Kidney (tissue), 14 donors: Measurements from ENCODE around the gene LRTM2. TPM values are rescaled to one million over a fixed set of nuclear protein-coding genes. Genes with fewer than 3 reads are reported as not detected.
A peak's percentile ranks its signal among the peaks of the same experiment; 100 is the strongest.

Experiments
- DNase-seq, 5 donors: peaks; one replicate each; pipeline ENCODE4 v3.0.0-alpha.2; 2013 to 2020
- FAIRE-seq: peaks from 2 replicates; lab custom pipeline; 2012; peaks lifted over from hg19 to GRCh38; lab: Jason Lieb, UNC
- H3K27ac ChIP-seq, 2 donors: one replicate each; pipeline ENCODE4 v1.7.0; 2013; ENCODE audit warnings: low read depth in 2 of 2, low read length in 2 of 2, inconsistent platforms in 1 of 2
- H3K27me3 ChIP-seq: one replicate; pipeline ENCODE4 v1.7.1; 2013; ENCODE audit warnings: low read length, inconsistent platforms; ENCODE audit not compliant: control insufficient read depth, insufficient read depth
- H3K36me3 ChIP-seq, 3 donors: one replicate each; pipeline versions ENCODE4 v1.7.0 to v1.7.1; 2013; ENCODE audit warnings: low read length in 3 of 3, control low read depth in 1 of 3, inconsistent platforms in 1 of 3; ENCODE audit not compliant: insufficient read depth in 3 of 3, control insufficient read depth in 2 of 3
- H3K4me1 ChIP-seq, 3 donors: one replicate each; pipeline versions ENCODE4 v1.7.0 to v1.7.1; 2013; ENCODE audit warnings: low read length in 3 of 3, inconsistent platforms in 1 of 3, low read depth in 1 of 3; ENCODE audit not compliant: control insufficient read depth in 2 of 3, insufficient read depth in 2 of 3
- H3K4me3 ChIP-seq, 3 donors: one replicate each; pipeline versions ENCODE4 v1.7.0 to v1.8.1; 2013; ENCODE audit warnings: low read length in 3 of 3, control low read depth in 1 of 3, inconsistent platforms in 1 of 3
- H3K9ac ChIP-seq, 3 donors: one replicate each; pipeline versions ENCODE4 v1.7.0 to v1.7.1; 2013; ENCODE audit warnings: low read length in 3 of 3, control low read depth in 1 of 3, inconsistent platforms in 1 of 3
- H3K9me3 ChIP-seq, 3 donors: one replicate each; pipeline versions ENCODE4 v1.7.0 to v1.7.1; 2013; ENCODE audit warnings: low read length in 3 of 3, control low read depth in 1 of 3, inconsistent platforms in 1 of 3; ENCODE audit not compliant: control insufficient read depth in 2 of 3, insufficient read depth in 1 of 3
- intact Hi-C: fragments of 100-400 bp; cut with DNase I; formaldehyde crosslinking; loops from one replicate; pipeline ENCODE4 v1.11.1; 2022
- polyA plus RNA-seq: library from polyadenylated mRNA; stranded (reverse); fragments of 350-450 nt; fragmentation: Illumina TruSeq; extraction: RNeasy Lipid Tissue Mini Kit (QIAGEN cat#74804); gene quantifications from one replicate; pipeline ENCODE4 v1.2.3, GENCODE V29; 2014; ENCODE audit warnings: low read depth, low replicate concordance; ENCODE audit not compliant: insufficient read depth
- total RNA-seq: library from RNA; stranded (reverse); fragmentation: NEBNext Ultra II Directional; extraction: Animal tissue kit (Norgen Biotek cat#: 25700); gene quantifications from one replicate; pipeline ENCODE4 v1.2.1, GENCODE V29; 2021
- TF ChIP-seq, protein P1 (sequence below): IDR thresholded peaks from 3 replicates; pipeline ENCODE4 v1.5.1; 2012; ENCODE audit warnings: mild to moderate bottlenecking, moderate library complexity, borderline replicate concordance; ENCODE audit not compliant: insufficient read depth; ENCODE audit errors: extremely low read depth
- donor health status: control.
- donor health status: control.
- donor health status: control.
- donor health status: control.
- donor health status: control.
- donor health status: DM: yes; HTN: yes; CAD: no.
- donor health status: Normal renal cell carcinoma (clear cell type).

Gene LRTM2
- total and polyA plus RNA-seq, 2 donors from 2014 or later, result not detected

DNA sequence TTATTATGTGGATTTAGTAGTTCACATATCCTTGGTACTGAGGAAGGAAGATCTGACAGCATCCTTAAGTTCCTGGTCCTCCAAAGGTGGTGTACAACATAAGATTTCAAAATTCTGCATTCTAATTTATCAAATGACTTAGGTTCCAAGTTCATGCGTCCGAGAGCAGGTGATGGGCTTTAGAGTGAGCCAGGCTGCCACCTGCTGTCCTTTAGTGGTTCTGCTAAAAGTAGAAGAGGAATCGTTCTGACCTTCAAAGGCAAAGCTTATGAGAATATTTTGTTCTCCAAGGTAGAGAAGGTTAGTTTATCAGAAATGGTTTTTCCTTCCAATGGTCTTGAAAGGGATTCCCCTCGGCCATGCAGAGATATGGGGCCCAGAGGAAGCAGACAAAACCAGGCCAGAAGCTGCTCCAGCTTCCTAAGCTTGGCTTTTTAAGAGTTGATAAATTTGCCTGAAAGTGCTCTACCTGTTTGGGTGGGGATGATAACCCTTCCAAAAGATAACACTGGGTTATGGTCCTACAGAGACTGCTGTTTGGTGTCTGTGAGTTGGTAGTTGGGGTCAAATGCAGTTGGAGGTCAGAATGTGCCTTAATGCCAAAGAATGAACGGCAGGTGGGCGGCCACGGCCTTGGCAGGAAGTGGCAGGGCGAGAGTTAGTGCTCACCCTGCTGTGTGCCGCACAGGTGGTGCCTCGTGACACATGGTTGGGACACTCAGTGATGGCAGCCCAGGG, 29.1 kb upstream of the LRTM2 start:
- Histone ChIP-seq H3K27me3 (no peaks in the 10 kb centered on the region), H3K27ac (no peak overlapping the region), H3K9me3 (no peaks in the 10 kb centered on the region), H3K9ac (no peak overlapping the region), H3K4me1 (peaks cover 0 to 12% (median 4%) of the 10 kb centered on the region in 3 donors), H3K4me3 (no peak overlapping the region), H3K36me3 (peaks cover 3 to 7% (median 7%) of the 10 kb centered on the region in 3 donors)
- FAIRE-seq (peak; percentile 97), DNase-seq (peak; percentile 42 to 78 (median 71))
- intact Hi-C loops, result loop anchor here (5.0 to 10.0 kb wide), 2 partner anchors 139 to 144 kb away; no protein-coding TSS in a partner anchor
- TF ChIP-seq, protein P1, sequence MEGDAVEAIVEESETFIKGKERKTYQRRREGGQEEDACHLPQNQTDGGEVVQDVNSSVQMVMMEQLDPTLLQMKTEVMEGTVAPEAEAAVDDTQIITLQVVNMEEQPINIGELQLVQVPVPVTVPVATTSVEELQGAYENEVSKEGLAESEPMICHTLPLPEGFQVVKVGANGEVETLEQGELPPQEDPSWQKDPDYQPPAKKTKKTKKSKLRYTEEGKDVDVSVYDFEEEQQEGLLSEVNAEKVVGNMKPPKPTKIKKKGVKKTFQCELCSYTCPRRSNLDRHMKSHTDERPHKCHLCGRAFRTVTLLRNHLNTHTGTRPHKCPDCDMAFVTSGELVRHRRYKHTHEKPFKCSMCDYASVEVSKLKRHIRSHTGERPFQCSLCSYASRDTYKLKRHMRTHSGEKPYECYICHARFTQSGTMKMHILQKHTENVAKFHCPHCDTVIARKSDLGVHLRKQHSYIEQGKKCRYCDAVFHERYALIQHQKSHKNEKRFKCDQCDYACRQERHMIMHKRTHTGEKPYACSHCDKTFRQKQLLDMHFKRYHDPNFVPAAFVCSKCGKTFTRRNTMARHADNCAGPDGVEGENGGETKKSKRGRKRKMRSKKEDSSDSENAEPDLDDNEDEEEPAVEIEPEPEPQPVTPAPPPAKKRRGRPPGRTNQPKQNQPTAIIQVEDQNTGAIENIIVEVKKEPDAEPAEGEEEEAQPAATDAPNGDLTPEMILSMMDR, result peak; percentile 81

DNA sequence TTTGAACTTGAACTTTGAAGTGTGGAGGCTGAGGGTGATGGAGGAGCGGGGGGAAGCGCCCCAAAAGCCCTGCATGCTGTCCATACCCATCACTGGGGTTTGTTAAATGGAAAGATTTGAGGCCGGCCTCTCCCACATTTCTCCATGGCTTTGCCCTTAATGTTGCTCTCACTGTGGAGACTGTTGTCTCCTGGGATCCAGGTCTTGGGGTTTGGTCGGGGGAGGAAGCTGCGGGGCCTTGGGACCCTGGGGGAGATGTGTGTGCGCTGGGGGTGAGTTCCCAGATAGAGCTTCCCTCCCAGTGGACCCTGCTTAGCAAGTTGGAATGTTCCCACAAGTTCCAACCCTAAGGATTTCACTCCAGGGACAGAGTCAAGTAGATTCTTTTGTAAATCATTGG, 28.0 kb upstream of the LRTM2 start:
- Histone ChIP-seq H3K4me3 (no peak overlapping the region), H3K4me1 (peaks cover 0 to 18% (median 4%) of the 10 kb centered on the region in 3 donors), H3K27me3 (no peaks in the 10 kb centered on the region), H3K9me3 (no peaks in the 10 kb centered on the region), H3K27ac (no peak overlapping the region), H3K9ac (no peak overlapping the region), H3K36me3 (peaks cover 0 to 3% (median 0%) of the 10 kb centered on the region in 3 donors)
- FAIRE-seq (no peak), DNase-seq (peak in 2 of 5 donors; percentile 6 to 27)
- TF ChIP-seq, protein P1, result no peak
- intact Hi-C loops, result loop anchor here (5.0 to 10.0 kb wide), 2 partner anchors 140 to 142 kb away; no protein-coding TSS in a partner anchor

DNA sequence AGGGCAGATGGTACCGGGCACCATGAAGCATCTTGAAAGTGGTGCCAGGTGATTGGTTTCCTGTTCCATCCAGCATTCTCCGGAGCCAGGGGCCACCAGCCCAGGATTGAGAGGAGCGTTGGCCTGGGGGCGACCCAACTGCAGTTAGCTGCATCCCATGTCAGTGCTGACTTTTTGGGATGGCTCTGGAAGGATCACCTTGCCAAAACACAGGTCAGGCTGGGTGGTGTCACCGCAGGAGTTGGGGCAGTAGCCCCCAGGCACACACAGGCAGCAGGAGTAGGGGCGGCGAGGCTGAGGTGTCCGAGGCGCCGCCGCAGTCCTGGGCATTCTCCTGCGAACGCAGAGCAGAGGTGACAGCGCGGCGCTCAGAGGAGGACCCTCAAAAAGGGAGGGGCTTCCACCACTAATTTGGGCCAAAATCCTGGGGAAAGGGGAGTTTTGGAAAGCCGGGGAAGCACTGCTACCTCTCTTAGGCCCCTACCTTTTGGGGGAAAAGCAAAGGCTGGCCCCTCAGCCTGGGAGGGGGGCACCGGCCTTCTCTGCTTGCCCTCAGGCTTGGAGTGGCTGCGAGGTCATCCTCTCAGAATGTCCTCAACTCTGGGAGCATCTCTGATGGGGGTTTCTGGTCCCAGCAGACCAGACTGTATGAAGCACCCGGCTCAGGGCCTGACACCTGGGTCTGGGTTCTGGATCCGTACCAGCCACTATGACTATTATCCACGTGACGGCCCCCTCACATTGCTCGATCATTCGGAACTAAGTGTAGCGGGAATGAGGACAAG, 26.7 kb upstream of the LRTM2 start:
- Histone ChIP-seq H3K9ac (no peak overlapping the region), H3K27me3 (no peaks in the 10 kb centered on the region), H3K9me3 (no peaks in the 10 kb centered on the region), H3K36me3 (no peaks in the 10 kb centered on the region), H3K4me3 (no peak overlapping the region), H3K4me1 (peaks cover 0 to 18% (median 4%) of the 10 kb centered on the region in 3 donors), H3K27ac (no peak overlapping the region)
- FAIRE-seq (no peak), DNase-seq (peak in 2 of 5 donors; percentile 8 to 35)
- intact Hi-C loops, result loop anchor here (5.0 to 10.0 kb wide), 2 partner anchors 141 kb away; no protein-coding TSS in a partner anchor
- TF ChIP-seq, protein P1, result no peak
